Transverse colon (tissue), 4 donors: ENCODE results near the gene DENND1A. TPM values are rescaled to one million over a fixed set of nuclear protein-coding genes. Genes with fewer than 3 reads are reported as not detected.

Experiments
- DNase-seq: peaks from one replicate; pipeline ENCODE4 v3.0.0-alpha.2; 2019
- H3K27ac ChIP-seq, 4 donors: fragments of 200-600 bp; sonication (generic); 2 replicates each; pipeline ENCODE4 v1.5.1; 2016 to 2018; ENCODE audit warnings: inconsistent platforms in 4 of 4
- H3K27me3 ChIP-seq: fragments of 200-600 bp; sonication (generic); 2 replicates; pipeline ENCODE4 v1.5.1; 2017; ENCODE audit warnings: inconsistent platforms
- H3K36me3 ChIP-seq, 4 donors: fragments of 200-600 bp; sonication (generic); 2 replicates each; pipeline ENCODE4 v1.5.1; 2017 to 2019; ENCODE audit warnings: inconsistent platforms in 4 of 4
- H3K4me1 ChIP-seq, 4 donors: fragments of 200-600 bp; sonication (generic); 2 replicates each; pipeline ENCODE4 v1.5.1; 2017 to 2020; ENCODE audit warnings: inconsistent platforms in 4 of 4
- H3K4me3 ChIP-seq, 4 donors: fragments of 200-600 bp; sonication (generic); 1 replicate in 1 of 4; 2 replicates in 3 of 4; pipeline versions ENCODE4 v1.5.1 to v1.6.1; 2017 to 2019; ENCODE audit warnings: inconsistent platforms in 4 of 4
- H3K9me3 ChIP-seq, 2 donors: fragments of 200-600 bp; sonication (generic); 2 replicates each; pipeline ENCODE4 v1.5.1; 2017 to 2019; ENCODE audit warnings: inconsistent platforms in 2 of 2
- CTCF ChIP-seq, 5 experiments: fragments of 200-600 bp in 3 of 5; fragments of 450-650 bp in 2 of 5; sonication (generic) in 3 of 5; IDR thresholded peaks; 1 replicate in 2 of 5; 2 replicates in 3 of 5; pipeline ENCODE4 v1.5.1; 2016 to 2017; ENCODE audit warnings: antibody characterized with exemption in 5 of 5, inconsistent platforms in 3 of 5, mild to moderate bottlenecking in 2 of 5, moderate library complexity in 1 of 5
- EP300 ChIP-seq: sonication (generic); formaldehyde crosslinking; IDR thresholded peaks from one replicate; pipeline ENCODE4 v1.6.1; 2017; ENCODE audit warnings: antibody characterized with exemption, low read depth
- POLR2A ChIP-seq: fragments of 450-650 bp; IDR thresholded peaks from one replicate; pipeline ENCODE4 v1.6.1; 2016; ENCODE audit warnings: antibody characterized with exemption, mild to moderate bottlenecking, moderate library complexity
- POLR2AphosphoS5 ChIP-seq, 3 donors: sonication (generic); formaldehyde crosslinking; IDR thresholded peaks; one replicate each; pipeline ENCODE4 v1.6.1; 2016; ENCODE audit warnings: antibody characterized with exemption in 3 of 3
- WGBS, 2 donors: methylation state at CpG; one replicate each; pipeline ENCODE4 v1.1.5; 2018; ENCODE audit warnings: low coverage in 1 of 2; 5-methylcytosine and 5-hydroxymethylcytosine counted together
- in situ Hi-C, 4 donors: fragments of 200-750 bp; cut with MboI; loops; one replicate each; pipeline versions ENCODE4 v1.15.0 to v1.15.1; 2017; ENCODE audit warnings: low sequenced_read_pairs in 3 of 4, low pct_ligation_motif_present in 1 of 4, low pct_unique_long_range_greater_than_20kb in 1 of 4
- intact Hi-C: fragments of 100-400 bp; cut with DNase I; formaldehyde crosslinking; loops from one replicate; pipeline ENCODE4 v1.15.1; 2023; ENCODE audit warnings: low total_unique reads
- small RNA-seq, 4 donors: library from RNA; depleted of rRNA; stranded (forward); fragments of <200 nt; gene quantifications; one replicate each; pipeline ENCODE3, GENCODE V24; 2016
- total RNA-seq, 4 donors: library from RNA; depleted of rRNA; stranded (reverse); fragments of >200 nt; gene quantifications; one replicate each; pipeline ENCODE4 v1.1.0, GENCODE V29; 2016

Gene DENND1A
- total RNA-seq, 4 donors from 2014 or later: 12.5 to 78.6 (median 40.0) TPM

DNA sequence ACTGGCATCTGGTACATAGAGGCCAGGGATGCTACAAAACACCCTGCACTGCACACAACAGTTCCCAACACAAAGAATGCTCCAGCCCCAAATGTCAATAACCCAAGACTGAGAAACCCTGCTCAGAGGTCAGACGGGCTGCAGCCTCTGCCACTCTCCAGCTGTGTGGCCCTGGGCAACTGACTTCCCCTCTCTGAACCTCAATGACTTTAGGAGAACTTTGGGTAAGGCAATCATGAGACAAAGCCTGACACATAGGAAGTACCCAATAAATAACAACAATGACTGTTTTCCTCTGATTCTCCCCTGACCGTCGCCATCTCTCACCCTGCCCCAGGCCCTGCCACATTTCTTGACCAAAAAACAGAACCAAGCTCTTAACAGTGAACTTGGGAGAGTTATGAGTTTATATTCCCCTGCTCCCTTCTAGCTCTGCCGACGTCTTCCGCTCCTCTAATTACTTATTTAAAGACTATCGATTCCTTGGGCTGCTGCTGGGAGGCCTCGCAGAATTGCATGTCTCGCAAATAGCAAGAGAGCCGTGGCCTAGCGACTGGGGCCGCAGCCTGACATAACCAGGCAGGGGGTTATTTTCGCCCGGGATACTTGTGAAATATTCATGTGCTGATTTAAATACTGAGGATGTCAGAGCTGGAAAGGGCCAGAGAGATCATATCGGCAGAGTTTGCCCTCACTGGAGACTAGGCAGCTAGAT lies 598.4 kb downstream of the DENND1A start:
- no peak for DNase-seq
- WGBS, 2 donors: 87 to 94% methylated on average over 5 to 15 of the region's 15 CpGs
- no peak overlapping the region for H3K4me3 ChIP-seq
- intact Hi-C loops: no loop called here
- H3K36me3 ChIP-seq: no peaks in the 10 kb centered on the region
- no peaks in the 10 kb centered on the region for H3K27me3 ChIP-seq
- peaks cover 0 to 27% (median 14%) of the 10 kb centered on the region in 4 donors for H3K4me1 ChIP-seq
- in situ Hi-C loops: no loop called here
- H3K9me3 ChIP-seq: no peaks in the 10 kb centered on the region
- TF ChIP-seq POLR2AphosphoS5 (IDR thresholded peaks at IDR 0.05) (no peak), CTCF (IDR thresholded peaks at IDR 0.05) (no peak), EP300 (no peak), POLR2A (no peak)
- H3K27ac ChIP-seq: no peak overlapping the region

Small RNA genes lying within 50 kb of the gene (small RNA-seq; reads per million reads assigned to genes)
- gene MIR601 (0 reads per million in 4 donors), gene MIR7150 (0 reads per million in 4 donors)

Other genes starting within 250 kb of the DENND1A start
- not detected for gene LHX2, start 81.6 kb upstream of the DENND1A start, total RNA-seq